Tibial artery (tissue), 4 donors: ENCODE data around the gene CERK.
"Not testable (repeated sequence)": the region's sequence is repeated elsewhere in the genome, so short reads cannot be mapped to it uniquely, and the experiment has no call there.

Source experiments
- DNase-seq, 2 donors: peaks; one replicate each; pipeline ENCODE4 v3.0.0-alpha.2; 2019
- H3K27ac ChIP-seq, 2 donors: fragments of 200-600 bp; sonication (generic) in 1 of 2; 1 replicate in 1 of 2; 2 replicates in 1 of 2; pipeline ENCODE4 v1.5.1; 2018 to 2019; ENCODE audit warnings: mild to moderate bottlenecking in 1 of 2
- H3K27me3 ChIP-seq, 2 donors: fragments of 200-600 bp; sonication (generic) in 1 of 2; one replicate each; pipeline versions ENCODE4 v1.5.1 to v1.6.0; 2016 to 2019
- H3K36me3 ChIP-seq, 3 donors: fragments of 200-600 bp; sonication (generic) in 2 of 3; one replicate each; pipeline ENCODE4 v1.5.1; 2016 to 2019; ENCODE audit warnings: mild to moderate bottlenecking in 2 of 3
- H3K4me1 ChIP-seq, 4 donors: fragments of 200-600 bp; sonication (generic) in 2 of 4; 1 replicate in 3 of 4; 2 replicates in 1 of 4; pipeline ENCODE4 v1.5.1; 2016 to 2019
- H3K4me3 ChIP-seq, 2 donors: fragments of 200-600 bp; sonication (generic) in 1 of 2; 1 replicate in 1 of 2; 2 replicates in 1 of 2; pipeline ENCODE4 v1.5.1; 2018 to 2019; ENCODE audit warnings: mild to moderate bottlenecking in 2 of 2
- H3K9me3 ChIP-seq, 3 donors: fragments of 200-600 bp; sonication (generic) in 1 of 3; one replicate each; pipeline ENCODE4 v1.5.1; 2016 to 2019
- intact Hi-C: fragments of 100-400 bp; cut with DNase I; formaldehyde crosslinking; loops from one replicate; pipeline ENCODE4 v1.15.0; 2023; ENCODE audit warnings: low total_unique reads
- TF ChIP-seq, protein P1 (sequence below), 2 experiments: fragments of 200-600 bp in 1 of 2; fragments of 450-650 bp in 1 of 2; IDR thresholded peaks; one replicate each; pipeline ENCODE4 v1.5.1; 2017 to 2019; ENCODE audit warnings: antibody characterized with exemption in 2 of 2, mild to moderate bottlenecking in 1 of 2, moderate library complexity in 1 of 2

Gene CERK, protein sequence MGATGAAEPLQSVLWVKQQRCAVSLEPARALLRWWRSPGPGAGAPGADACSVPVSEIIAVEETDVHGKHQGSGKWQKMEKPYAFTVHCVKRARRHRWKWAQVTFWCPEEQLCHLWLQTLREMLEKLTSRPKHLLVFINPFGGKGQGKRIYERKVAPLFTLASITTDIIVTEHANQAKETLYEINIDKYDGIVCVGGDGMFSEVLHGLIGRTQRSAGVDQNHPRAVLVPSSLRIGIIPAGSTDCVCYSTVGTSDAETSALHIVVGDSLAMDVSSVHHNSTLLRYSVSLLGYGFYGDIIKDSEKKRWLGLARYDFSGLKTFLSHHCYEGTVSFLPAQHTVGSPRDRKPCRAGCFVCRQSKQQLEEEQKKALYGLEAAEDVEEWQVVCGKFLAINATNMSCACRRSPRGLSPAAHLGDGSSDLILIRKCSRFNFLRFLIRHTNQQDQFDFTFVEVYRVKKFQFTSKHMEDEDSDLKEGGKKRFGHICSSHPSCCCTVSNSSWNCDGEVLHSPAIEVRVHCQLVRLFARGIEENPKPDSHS

DNA sequence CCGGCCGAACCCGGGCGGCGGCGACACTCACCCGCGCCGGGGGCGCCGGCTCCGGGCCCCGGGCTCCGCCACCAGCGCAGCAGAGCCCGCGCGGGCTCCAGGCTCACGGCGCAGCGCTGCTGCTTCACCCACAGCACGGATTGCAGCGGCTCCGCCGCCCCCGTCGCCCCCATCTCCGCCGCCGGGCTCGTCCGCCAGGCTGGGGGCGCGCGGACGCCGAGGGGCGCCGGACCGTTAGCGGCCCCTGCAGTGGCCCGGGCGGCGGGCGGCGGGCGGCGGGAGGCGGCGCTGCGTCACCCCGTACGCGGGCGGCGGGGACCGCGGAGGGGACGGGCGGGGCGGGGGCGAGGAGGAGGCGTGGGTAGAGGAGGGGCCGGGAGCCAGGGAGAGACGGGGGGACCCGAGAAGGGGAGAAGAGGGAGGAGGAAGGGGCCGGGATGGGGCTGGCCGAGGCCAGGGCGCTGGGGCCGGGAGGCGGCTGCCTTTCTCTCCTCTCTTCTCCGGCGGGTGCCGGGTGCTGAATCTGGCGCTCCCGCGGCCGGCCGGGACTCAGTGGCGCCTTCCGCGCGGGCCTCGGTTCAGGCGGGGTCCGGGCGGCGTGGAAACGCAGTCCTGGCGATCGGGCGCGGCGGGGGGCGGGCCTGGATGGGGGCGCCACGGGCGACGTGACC is at the start of gene CERK:
TSS of gene CERK (minus strand) at position 277 of the 671 bp plus-strand sequence. CDS start at position 173, 104 bp downstream.
- Histone ChIP-seq H3K4me1 (peaks cover 6 to 51% (median 45%) of the 10 kb centered on the region in 4 donors), H3K36me3 (no peaks in the 10 kb centered on the region), H3K4me3 (peak within 1 kb of the TSS; percentile 60 to 85), H3K27me3 (no peaks in the 10 kb centered on the region), H3K27ac (peak within 1 kb of the TSS; percentile 82 to 92), H3K9me3 (no peaks in the 10 kb centered on the region)
- TF ChIP-seq, protein P1, sequence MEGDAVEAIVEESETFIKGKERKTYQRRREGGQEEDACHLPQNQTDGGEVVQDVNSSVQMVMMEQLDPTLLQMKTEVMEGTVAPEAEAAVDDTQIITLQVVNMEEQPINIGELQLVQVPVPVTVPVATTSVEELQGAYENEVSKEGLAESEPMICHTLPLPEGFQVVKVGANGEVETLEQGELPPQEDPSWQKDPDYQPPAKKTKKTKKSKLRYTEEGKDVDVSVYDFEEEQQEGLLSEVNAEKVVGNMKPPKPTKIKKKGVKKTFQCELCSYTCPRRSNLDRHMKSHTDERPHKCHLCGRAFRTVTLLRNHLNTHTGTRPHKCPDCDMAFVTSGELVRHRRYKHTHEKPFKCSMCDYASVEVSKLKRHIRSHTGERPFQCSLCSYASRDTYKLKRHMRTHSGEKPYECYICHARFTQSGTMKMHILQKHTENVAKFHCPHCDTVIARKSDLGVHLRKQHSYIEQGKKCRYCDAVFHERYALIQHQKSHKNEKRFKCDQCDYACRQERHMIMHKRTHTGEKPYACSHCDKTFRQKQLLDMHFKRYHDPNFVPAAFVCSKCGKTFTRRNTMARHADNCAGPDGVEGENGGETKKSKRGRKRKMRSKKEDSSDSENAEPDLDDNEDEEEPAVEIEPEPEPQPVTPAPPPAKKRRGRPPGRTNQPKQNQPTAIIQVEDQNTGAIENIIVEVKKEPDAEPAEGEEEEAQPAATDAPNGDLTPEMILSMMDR (IDR thresholded peaks at IDR 0.05) = no peak
- intact Hi-C loops = no loop called here
- DNase-seq = peak; percentile 75 to 89

DNA sequence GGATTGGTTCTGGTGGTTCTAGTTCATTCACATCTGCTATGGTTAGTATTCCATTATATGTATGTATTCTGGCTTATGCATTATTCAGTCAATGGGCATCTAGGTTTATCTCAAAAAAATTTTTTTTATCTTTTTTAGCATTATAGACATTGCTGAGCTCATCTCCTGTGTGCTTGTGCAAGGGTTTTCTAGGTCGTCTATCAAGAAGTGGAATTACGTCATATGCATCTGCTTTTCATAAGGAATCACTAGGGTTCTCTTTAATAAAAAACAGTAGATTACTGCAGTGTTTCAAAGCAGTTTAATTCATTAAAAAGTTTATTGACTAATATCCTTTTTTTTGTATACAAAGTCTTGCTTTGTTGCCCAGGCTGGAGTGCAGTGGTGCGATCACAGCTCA is 45.7 kb upstream of the CERK start:
- TF ChIP-seq, protein P1 (IDR thresholded peaks at IDR 0.05) = no peak
- intact Hi-C loops = no loop called here
- no peak overlapping the region for H3K4me3 ChIP-seq
- no peak overlapping the region for H3K27ac ChIP-seq
- no peak for DNase-seq
- no peaks in the 10 kb centered on the region for H3K4me1 ChIP-seq
- H3K27me3 ChIP-seq = no peaks in the 10 kb centered on the region
- H3K9me3 ChIP-seq = no peaks in the 10 kb centered on the region
- H3K36me3 ChIP-seq = no peaks in the 10 kb centered on the region

DNA sequence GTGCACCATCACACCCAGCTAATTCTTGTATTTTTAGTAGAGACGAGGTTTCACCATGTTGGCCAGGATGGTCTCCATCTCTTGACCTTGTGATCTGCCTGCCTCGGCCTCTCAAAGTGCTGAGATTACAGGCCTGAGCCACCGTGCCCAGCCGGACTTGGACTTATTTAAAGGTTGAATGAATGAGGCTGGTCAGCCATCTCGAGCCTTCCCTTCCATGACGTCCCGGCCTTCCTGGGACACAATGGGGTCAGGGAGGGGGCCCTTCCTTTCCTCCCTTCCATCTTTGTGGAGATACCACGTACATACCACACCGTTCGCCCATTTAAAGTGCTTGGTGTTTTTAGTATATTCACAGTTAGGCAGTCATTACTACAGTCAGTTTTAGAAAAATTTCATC is 44.1 kb upstream of the CERK start:
- H3K36me3 ChIP-seq, H3K4me1 ChIP-seq, H3K9me3 ChIP-seq, H3K4me3 ChIP-seq, H3K27ac ChIP-seq, intact Hi-C loops, H3K27me3 ChIP-seq: not testable (repeated sequence)
- peak in 1 of 2 donors; percentile 56 for DNase-seq

DNA sequence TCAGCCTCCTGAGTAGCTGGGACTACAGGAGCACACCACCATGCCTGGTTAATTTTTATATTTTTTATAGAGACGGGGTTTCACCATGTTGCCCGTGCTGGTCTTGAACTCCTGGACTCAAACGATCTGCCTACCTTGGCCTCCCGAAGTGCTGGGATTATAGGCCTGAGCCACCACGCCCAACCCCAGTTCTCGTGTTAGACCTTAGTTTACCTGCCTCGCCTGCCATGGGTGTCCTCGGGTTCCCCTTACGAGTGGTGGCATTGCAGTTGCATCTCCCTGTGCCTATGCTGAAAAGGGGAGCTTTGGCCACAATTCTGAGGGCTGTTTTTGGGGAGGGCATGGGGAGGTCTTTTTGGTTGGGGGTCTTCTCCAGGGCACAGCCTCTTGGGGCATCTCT is 43.2 kb upstream of the CERK start:
- no peaks in the 10 kb centered on the region for H3K9me3 ChIP-seq
- TF ChIP-seq, protein P1 (IDR thresholded peaks at IDR 0.05) = no peak
- H3K36me3 ChIP-seq = no peaks in the 10 kb centered on the region
- H3K4me1 ChIP-seq = peaks cover 0 to 9% (median 3%) of the 10 kb centered on the region in 4 donors
- H3K27ac ChIP-seq = no peak overlapping the region
- no peaks in the 10 kb centered on the region for H3K27me3 ChIP-seq
- peak in 1 of 2 donors; percentile 52 for DNase-seq
- no peak overlapping the region for H3K4me3 ChIP-seq
- intact Hi-C loops = no loop called here

DNA sequence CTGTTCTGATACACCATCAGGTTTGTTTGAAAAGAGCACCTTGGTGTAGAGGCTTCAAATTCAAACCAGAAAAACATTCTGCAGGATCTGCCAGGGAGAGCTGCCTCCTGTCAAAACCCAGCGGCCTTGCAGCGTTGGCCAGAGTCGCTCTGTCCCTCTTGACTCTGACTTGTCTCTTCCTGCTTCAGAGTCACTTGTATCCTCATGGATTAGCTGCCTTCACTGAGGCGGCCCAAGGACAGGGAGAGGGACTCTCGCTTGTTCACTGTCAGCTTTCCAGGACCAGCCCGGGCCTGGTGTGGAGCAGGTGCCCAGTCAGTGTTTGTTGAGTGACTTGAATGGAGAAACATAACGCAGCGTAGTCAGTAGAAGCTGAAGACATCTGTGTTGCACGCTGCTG is 42.4 kb upstream of the CERK start:
- Histone ChIP-seq H3K27me3 (no peaks in the 10 kb centered on the region), H3K4me1 (peaks cover 0 to 12% (median 3%) of the 10 kb centered on the region in 4 donors), H3K27ac (no peak overlapping the region), H3K9me3 (no peaks in the 10 kb centered on the region), H3K4me3 (no peak overlapping the region), H3K36me3 (no peaks in the 10 kb centered on the region)
- TF ChIP-seq, protein P1 (IDR thresholded peaks at IDR 0.05) = no peak
- peak in 1 of 2 donors; percentile 42 for DNase-seq
- intact Hi-C loops = no loop called here

DNA sequence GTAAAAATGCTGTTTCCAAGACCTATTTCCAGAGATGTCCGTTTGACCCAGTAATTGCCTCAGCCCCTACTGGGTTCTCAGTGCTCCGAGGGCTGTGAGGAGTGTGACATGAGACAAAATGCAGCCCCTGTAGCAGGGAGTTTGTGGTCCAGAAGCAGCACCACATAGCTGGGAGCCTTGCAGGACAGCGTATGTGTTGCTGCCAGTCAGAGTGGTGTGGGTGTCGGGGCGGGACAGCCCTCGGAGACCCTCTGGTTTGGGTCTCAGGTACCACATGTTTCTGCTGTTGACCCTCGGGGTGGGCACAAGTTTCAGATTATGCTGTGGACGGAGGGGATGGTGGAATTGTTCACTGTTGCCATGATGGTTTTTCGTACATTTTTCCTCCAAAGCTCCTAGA is 41.6 kb upstream of the CERK start:
- Histone ChIP-seq H3K27me3 (no peaks in the 10 kb centered on the region), H3K27ac (no peak overlapping the region), H3K9me3 (no peaks in the 10 kb centered on the region), H3K36me3 (no peaks in the 10 kb centered on the region), H3K4me1 (peaks cover 0 to 20% (median 4%) of the 10 kb centered on the region in 4 donors), H3K4me3 (no peak overlapping the region)
- TF ChIP-seq, protein P1 (IDR thresholded peaks at IDR 0.05) = no peak
- intact Hi-C loops = no loop called here
- DNase-seq = peak in 1 of 2 donors; percentile 37
